ENCODE data around the gene ZFYVE27. TPM values are rescaled to one million over a fixed set of nuclear protein-coding genes. Genes with fewer than 3 reads are reported as not detected.

ZFYVE27 gene
- total and polyA plus RNA-seq, 2 of the 4 experiments (the other 2 are of a cell fraction), result 13.1 to 22.2 TPM

GRCh38 chr10:97789770-97790397 is 53.0 kb downstream of the ZFYVE27 start:
- no peak overlapping the region for H2BK5ac ChIP-seq (ENCODE audit: low read depth, low read length, poor library complexity, severe bottlenecking)
- ATAC-seq (ENCODE audit: low read depth) (no peak), DNase-seq (no peak)
- no peak overlapping the region for H3K4me3 ChIP-seq (ENCODE audit: insufficient read depth, low read depth, low read length)
- TF ChIP-seq BHLHE40 (IDR thresholded peaks at IDR 0.05; ENCODE audit: low read depth, low read length) (no peak), RFX5 (IDR thresholded peaks at IDR 0.05; ENCODE audit: low read depth, low read length) (no peak), NFE2L2 (IDR thresholded peaks at IDR 0.05; ENCODE audit: low read depth, low read length) (no peak), FOS (IDR thresholded peaks at IDR 0.05; ENCODE audit: low read depth, low read length) (no peak), RAD21 (IDR thresholded peaks at IDR 0.05; ENCODE audit: low read length) (no peak), RCOR1 (IDR thresholded peaks at IDR 0.05; ENCODE audit: insufficient replicate concordance, low read length) (no peak), CHD1 (IDR thresholded peaks at IDR 0.05; ENCODE audit: low read depth, low read length) (no peak), MXI1 (IDR thresholded peaks at IDR 0.05; ENCODE audit: borderline replicate concordance, low read depth, low read length) (no peak), USF2 (IDR thresholded peaks at IDR 0.05; ENCODE audit: low read depth, low read length) (no peak), MAFK (IDR thresholded peaks at IDR 0.05; ENCODE audit: low read depth, low read length) (no peak), POLR2A (IDR thresholded peaks at IDR 0.05; ENCODE audit: low read depth, low read length) (no peak), CTCF (conservative IDR thresholded peaks at IDR 0.05; ENCODE audit: low read depth, low read length) (no peak), CEBPB (IDR thresholded peaks at IDR 0.05; ENCODE audit: low read depth, low read length) (no peak), ELK1 (IDR thresholded peaks at IDR 0.05; ENCODE audit: borderline replicate concordance, low read depth, low read length) (no peak)
- no peaks in the 10 kb centered on the region for H4K20me1 ChIP-seq (ENCODE audit: insufficient read depth, low read length)
- H3K9ac ChIP-seq (ENCODE audit: low read depth, low read length), result no peak overlapping the region
- no peak overlapping the region for H2BK120ac ChIP-seq (ENCODE audit: low read depth, low read length)
- H3K4me2 ChIP-seq (ENCODE audit: low read depth, low read length), result no peak overlapping the region
- CTCF ChIA-PET, result interaction anchor here (1.2 to 1.6 kb wide), 3 partner anchors 70 to 124 kb away, joined by 3 to 7 read pairs (median 3); no protein-coding TSS in a partner anchor
- H3K4me1 ChIP-seq (ENCODE audit: control insufficient read depth, insufficient read depth, low read length), result no peaks in the 10 kb centered on the region
- no peak overlapping the region for H3K23ac ChIP-seq (ENCODE audit: low read depth, low read length)
- no peak overlapping the region for H3K14ac ChIP-seq (replicated peaks; ENCODE audit: low read depth, low read length)
- no peak overlapping the region for H2AK5ac ChIP-seq (ENCODE audit: low read depth, low read length)
- no peak overlapping the region for H2AK9ac ChIP-seq (replicated peaks; ENCODE audit: low read depth, low read length, poor library complexity)
- BruUV-seq (replicated peaks), result no TSS peak
- no peak overlapping the region for H3K27ac ChIP-seq (ENCODE audit: insufficient read depth, low read length)
- H4K5ac ChIP-seq (ENCODE audit: low read depth, low read length), result no peak overlapping the region
- in situ Hi-C loops (cut with MboI; ENCODE audit: low sequenced_read_pairs), result loop anchor here (25.0 kb wide), 1 partner anchor 247 kb away; the partner anchor contains the start of gene CRTAC1
- H4K8ac ChIP-seq (ENCODE audit: low read depth in 2 of 2, low read length in 2 of 2), result no peak overlapping the region
- POLR2A ChIA-PET (ENCODE audit: unreplicated experiment), result no interaction called here
- WGBS, 2 experiments (ENCODE audit: extremely low coverage in 2 of 2, insufficient read length in 1 of 2), result 33% methylated on average over 1 of the region's 6 CpGs; no CpG with 5 or more reads in 1 of the 2 experiments
- dilution Hi-C loops (cut with HindIII; ENCODE audit: low sequenced_read_pairs, unreplicated experiment), result no loop called here
- no peaks in the 10 kb centered on the region for H3K36me3 ChIP-seq (ENCODE audit: control insufficient read depth, insufficient read depth, low read length)
- H2AFZ ChIP-seq (replicated peaks; ENCODE audit: low read length, poor library complexity), result no peak overlapping the region
- intact Hi-C loops (cut with micrococcal nuclease), result no loop called here
- H3K56ac ChIP-seq (ENCODE audit: extremely low read depth, insufficient read depth, low read length), result no peak overlapping the region
- no peaks in the 10 kb centered on the region for H3K79me1 ChIP-seq (ENCODE audit: low read depth in 1 of 2, low read length in 2 of 2)
- H4K91ac ChIP-seq (ENCODE audit: insufficient read depth, low read depth, low read length), result no peak overlapping the region
- no peak overlapping the region for H3K18ac ChIP-seq (ENCODE audit: low read depth, low read length)
- H3K9me1 ChIP-seq (ENCODE audit: insufficient read depth, low read length), result no peaks in the 10 kb centered on the region
- peaks cover 36% of the 10 kb centered on the region for H3K27me3 ChIP-seq (ENCODE audit: control insufficient read depth, insufficient read depth, low read length)
- no peak overlapping the region for H2BK15ac ChIP-seq (ENCODE audit: low read depth, low read length)
- no peak overlapping the region for H2BK20ac ChIP-seq (ENCODE audit: low read depth, low read length)
- H3K9me3 ChIP-seq (ENCODE audit: control insufficient read depth, insufficient read depth, low read length), result no peaks in the 10 kb centered on the region
- no peak overlapping the region for H3K4ac ChIP-seq (ENCODE audit: low read depth, low read length)

Measured in IMR-90 (cell line).